Coronary artery (tissue), 2 donors: Measurements from ENCODE around the gene CACNB1.
"Not testable (repeated sequence)": the region's sequence is repeated elsewhere in the genome, so short reads cannot be mapped to it uniquely, and the experiment has no call there.

Experiments used
- DNase-seq: peaks from one replicate; pipeline ENCODE4 v3.0.0-alpha.2; 2017; ENCODE audit warnings: low spot score
- H3K27ac ChIP-seq, 2 donors: fragments of 200-600 bp; sonication (generic); one replicate each; pipeline ENCODE4 v1.5.1; 2016 to 2019
- H3K4me3 ChIP-seq: fragments of 200-600 bp; sonication (generic); 2 replicates; pipeline ENCODE4 v1.5.1; 2016; ENCODE audit warnings: mild to moderate bottlenecking, moderate library complexity
- TF ChIP-seq, protein P1 (sequence below): fragments of 200-600 bp; sonication (generic); IDR thresholded peaks from one replicate; pipeline ENCODE4 v1.5.1; 2019; ENCODE audit warnings: antibody characterized with exemption

CACNB1 gene

GRCh38 chr17:39169101-39169500 is 28.4 kb downstream of the CACNB1 start:
- no peak overlapping the region for H3K27ac ChIP-seq
- H3K4me3 ChIP-seq, result no peak overlapping the region
- DNase-seq, result no peak
- TF ChIP-seq, protein P1, sequence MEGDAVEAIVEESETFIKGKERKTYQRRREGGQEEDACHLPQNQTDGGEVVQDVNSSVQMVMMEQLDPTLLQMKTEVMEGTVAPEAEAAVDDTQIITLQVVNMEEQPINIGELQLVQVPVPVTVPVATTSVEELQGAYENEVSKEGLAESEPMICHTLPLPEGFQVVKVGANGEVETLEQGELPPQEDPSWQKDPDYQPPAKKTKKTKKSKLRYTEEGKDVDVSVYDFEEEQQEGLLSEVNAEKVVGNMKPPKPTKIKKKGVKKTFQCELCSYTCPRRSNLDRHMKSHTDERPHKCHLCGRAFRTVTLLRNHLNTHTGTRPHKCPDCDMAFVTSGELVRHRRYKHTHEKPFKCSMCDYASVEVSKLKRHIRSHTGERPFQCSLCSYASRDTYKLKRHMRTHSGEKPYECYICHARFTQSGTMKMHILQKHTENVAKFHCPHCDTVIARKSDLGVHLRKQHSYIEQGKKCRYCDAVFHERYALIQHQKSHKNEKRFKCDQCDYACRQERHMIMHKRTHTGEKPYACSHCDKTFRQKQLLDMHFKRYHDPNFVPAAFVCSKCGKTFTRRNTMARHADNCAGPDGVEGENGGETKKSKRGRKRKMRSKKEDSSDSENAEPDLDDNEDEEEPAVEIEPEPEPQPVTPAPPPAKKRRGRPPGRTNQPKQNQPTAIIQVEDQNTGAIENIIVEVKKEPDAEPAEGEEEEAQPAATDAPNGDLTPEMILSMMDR, result no peak

DNA sequence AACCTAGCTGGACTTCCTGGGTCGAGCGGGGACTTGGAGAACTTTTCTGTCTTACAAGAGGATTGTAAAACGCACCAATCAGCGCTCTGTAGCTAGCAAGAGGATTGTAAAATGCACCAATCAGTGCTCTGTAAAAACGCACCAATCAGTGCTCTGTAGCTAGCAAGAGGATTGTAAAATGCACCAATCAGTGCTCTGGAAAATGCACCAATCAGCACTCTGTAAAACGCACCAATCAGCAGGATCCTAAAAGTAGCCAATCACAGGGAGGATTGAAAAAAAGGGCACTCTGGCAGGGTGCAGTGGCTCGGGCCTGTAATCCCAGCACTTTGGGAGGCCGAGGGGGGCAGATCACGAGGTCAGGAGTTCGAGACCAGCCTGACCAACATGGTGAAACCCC is 29.0 kb downstream of the CACNB1 start:
- not testable (repeated sequence) for H3K27ac ChIP-seq, H3K4me3 ChIP-seq, DNase-seq

DNA sequence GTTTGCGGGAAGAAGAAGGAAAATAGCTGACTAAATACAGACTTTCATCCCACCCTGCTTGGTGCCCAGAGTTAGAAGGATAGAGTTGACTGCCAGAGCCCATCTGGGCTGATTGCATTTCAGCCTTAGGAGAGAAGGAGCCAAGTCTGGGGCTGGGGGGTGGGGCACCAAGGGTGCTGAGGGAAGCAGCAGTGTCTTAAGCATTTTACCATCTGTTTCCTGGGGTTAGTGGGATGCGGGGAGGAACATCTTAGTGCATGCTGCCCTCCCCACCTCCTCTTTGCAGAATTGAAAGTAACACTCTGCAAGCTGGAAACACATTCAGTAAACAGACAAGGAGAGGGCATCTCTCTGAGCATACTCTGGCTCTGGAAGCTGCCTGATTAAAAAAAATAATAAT is 30.0 kb downstream of the CACNB1 start:
- H3K27ac ChIP-seq, result no peak overlapping the region
- no peak overlapping the region for H3K4me3 ChIP-seq
- no peak for DNase-seq
- TF ChIP-seq, protein P1, result no peak

GRCh38 chr17:39166437-39167335 is 30.8 kb downstream of the CACNB1 start:
- Histone ChIP-seq H3K4me3 (no peak overlapping the region), H3K27ac (no peak overlapping the region)
- DNase-seq, result no peak
- TF ChIP-seq, protein P1, result no peak

DNA sequence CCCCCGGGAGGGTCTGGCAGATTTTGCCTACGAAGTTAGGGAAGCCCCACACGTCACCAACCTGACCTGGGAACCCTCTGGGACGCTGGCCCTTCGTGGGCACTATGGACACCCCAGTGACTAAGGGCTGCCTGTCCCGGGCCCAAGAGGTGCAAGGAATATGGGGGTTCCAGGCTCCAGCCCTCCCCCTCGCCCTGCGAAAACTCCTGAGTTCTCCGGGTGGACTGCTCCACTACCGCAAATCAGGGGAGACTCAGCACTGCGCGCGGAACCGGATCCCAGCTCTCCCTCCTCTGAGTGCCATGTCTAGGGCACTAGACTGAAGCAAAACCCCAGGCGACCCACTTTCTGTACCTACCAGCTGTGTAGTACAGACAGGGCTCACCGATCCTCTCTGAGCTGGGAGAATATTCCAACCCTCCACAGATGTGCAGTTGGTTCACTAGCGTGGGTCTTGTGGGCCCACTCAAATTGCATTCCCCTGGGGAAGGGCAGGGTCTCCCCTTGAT is 31.6 kb downstream of the CACNB1 start, which contains the start of gene ARL5C:
Gene ARL5C (minus strand): TSS at position 321 of the 509 bp plus-strand sequence. CDS start 401 bp downstream, outside the sequence.
- peak within 1 kb of the TSS in 1 of 2 donors; percentile 60 for H3K27ac ChIP-seq
- TF ChIP-seq, protein P1, result no peak
- no peak for DNase-seq
- peak within 1 kb of the TSS; percentile 80 for H3K4me3 ChIP-seq

DNA sequence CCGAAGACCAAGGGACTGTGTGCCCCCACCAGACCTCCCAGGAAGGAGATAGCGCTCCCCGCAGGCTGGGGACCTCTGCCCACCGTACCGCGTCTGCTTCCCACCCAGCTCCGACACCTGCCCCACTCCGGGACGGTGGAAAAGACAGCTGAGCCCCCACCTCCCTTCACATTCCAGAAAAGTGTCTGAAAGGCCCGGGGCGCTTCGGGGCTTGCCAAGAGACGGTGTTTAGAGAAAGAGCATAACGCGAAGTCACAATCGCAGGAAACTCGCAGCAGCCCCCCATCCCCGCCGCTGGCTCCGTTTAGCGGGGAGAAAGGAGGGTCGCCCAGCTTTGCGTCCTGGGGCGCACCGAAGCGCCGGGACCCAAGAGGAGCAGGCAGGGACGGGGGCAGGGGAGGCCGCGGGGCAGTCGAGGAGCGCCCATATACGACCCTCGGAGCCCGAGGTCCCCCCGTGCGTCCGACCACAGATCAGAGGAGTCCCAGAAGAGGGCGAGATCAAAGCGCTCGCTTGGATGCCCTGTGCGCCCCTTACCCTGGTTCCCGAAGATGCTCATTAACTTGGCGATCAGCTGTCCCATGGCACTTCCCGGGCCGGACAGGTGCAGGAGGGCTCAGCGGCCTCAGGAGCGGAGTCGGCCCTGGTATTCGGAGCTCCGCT is 32.2 kb downstream of the CACNB1 start:
- DNase-seq, result no peak
- Histone ChIP-seq H3K4me3 (peak overlapping the region; percentile 80), H3K27ac (peak overlapping the region in 1 of 2 donors; percentile 60)
- TF ChIP-seq, protein P1, result no peak

DNA sequence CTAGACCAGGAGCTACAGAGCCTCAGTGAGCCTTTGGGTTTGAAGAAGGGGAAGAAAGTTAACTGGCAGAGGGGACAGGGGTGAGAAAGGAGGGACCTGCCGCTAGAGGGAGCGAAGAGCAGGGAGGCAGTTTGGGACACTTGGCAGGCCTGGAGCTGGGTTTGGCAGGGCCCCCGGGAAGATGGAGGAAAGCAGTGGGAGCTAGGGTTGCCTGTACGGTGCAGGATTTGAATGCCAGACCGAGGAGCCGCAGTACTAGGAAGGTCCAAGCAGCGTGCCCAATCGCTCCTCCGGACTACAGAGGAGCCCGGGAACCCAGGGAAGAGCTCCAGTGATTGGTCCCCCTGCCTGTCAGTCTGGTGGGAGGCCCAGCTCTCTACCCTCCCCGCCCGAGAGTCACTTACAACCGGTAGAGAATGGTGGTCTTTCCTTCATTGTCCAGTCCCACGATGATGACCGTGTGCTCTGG is 32.8 kb downstream of the CACNB1 start:
- DNase-seq, result peak; percentile 93
- Histone ChIP-seq H3K27ac (peak overlapping the region in 1 of 2 donors; percentile 60), H3K4me3 (peak overlapping the region; percentile 80)
- TF ChIP-seq, protein P1, result peak; percentile 64
